Activated naive CD8-positive, alpha-beta T cell (primary cell): ENCODE results near the gene CLK2.
"Not testable (repeated sequence)": the region's sequence is repeated elsewhere in the genome, so short reads cannot be mapped to it uniquely, and the experiment has no call there.

Experiments used
- H3K27ac Mint-ChIP-seq: one replicate; pipeline ENCODE4 v1.8.0; 2021; ENCODE audit warnings: mixed read lengths
- H3K27me3 Mint-ChIP-seq: one replicate; pipeline ENCODE4 v1.8.0; 2021; ENCODE audit warnings: mixed read lengths
- H3K36me3 Mint-ChIP-seq: one replicate; pipeline ENCODE4 v1.8.0; 2021; ENCODE audit warnings: mixed read lengths
- H3K4me1 Mint-ChIP-seq: one replicate; pipeline ENCODE4 v1.8.0; 2021; ENCODE audit warnings: low read depth, mixed read lengths
- H3K4me3 Mint-ChIP-seq: one replicate; pipeline ENCODE4 v1.8.0; 2021; ENCODE audit warnings: mild to moderate bottlenecking, mixed read lengths
- H3K9me3 Mint-ChIP-seq: one replicate; pipeline ENCODE4 v1.8.0; 2021; ENCODE audit warnings: low read depth, mixed read lengths

The CLK2 gene

GRCh38 chr1:155305881-155306391, 32.6 kb upstream of the CLK2 start:
- peaks cover 2% of the 10 kb centered on the region for H3K36me3 Mint-ChIP-seq
- no peak overlapping the region for H3K4me3 Mint-ChIP-seq
- no peaks in the 10 kb centered on the region for H3K9me3 Mint-ChIP-seq
- no peak overlapping the region for H3K27ac Mint-ChIP-seq
- peaks cover 17% of the 10 kb centered on the region for H3K4me1 Mint-ChIP-seq
- H3K27me3 Mint-ChIP-seq = peaks cover 2% of the 10 kb centered on the region

- Mint-ChIP-seq H3K36me3 (no peaks in the 10 kb centered on the region), H3K4me3 (no peak overlapping the region), H3K9me3 (no peaks in the 10 kb centered on the region), H3K27ac (no peak overlapping the region), H3K27me3 (peaks cover 2% of the 10 kb centered on the region), H3K4me1 (peaks cover 11% of the 10 kb centered on the region)
Observed at GRCh38 chr1:155304558-155305063, 31.3 kb upstream of the CLK2 start.

GRCh38 chr1:155301342-155301841, 28.1 kb upstream of the CLK2 start, which contains the start of gene PKLR:
PKLR (minus strand) TSS chr1:155301438; CDS start chr1:155301395, 43 bp downstream.
- H3K9me3 Mint-ChIP-seq = no peaks in the 10 kb centered on the region
- no peaks in the 10 kb centered on the region for H3K36me3 Mint-ChIP-seq
- peaks cover 7% of the 10 kb centered on the region for H3K27me3 Mint-ChIP-seq
- peak within 1 kb of the TSS; percentile 58 for H3K27ac Mint-ChIP-seq
- H3K4me3 Mint-ChIP-seq = no peak within 1 kb of the TSS
- H3K4me1 Mint-ChIP-seq = no peaks in the 10 kb centered on the region

GRCh38 chr1:155300553-155301329, 27.4 kb upstream of the CLK2 start:
- Mint-ChIP-seq H3K36me3 (no peaks in the 10 kb centered on the region), H3K27ac (no peak overlapping the region), H3K4me3 (no peak overlapping the region), H3K9me3 (no peaks in the 10 kb centered on the region), H3K27me3 (peaks cover 7% of the 10 kb centered on the region), H3K4me1 (peaks cover under 1% of the 10 kb centered on the region)

GRCh38 chr1:155300024-155300423, 26.7 kb upstream of the CLK2 start:
- no peak overlapping the region for H3K27ac Mint-ChIP-seq
- no peaks in the 10 kb centered on the region for H3K9me3 Mint-ChIP-seq
- peaks cover 10% of the 10 kb centered on the region for H3K27me3 Mint-ChIP-seq
- no peak overlapping the region for H3K4me3 Mint-ChIP-seq
- H3K4me1 Mint-ChIP-seq = peaks cover 3% of the 10 kb centered on the region
- no peaks in the 10 kb centered on the region for H3K36me3 Mint-ChIP-seq

- H3K27me3 Mint-ChIP-seq = peaks cover 19% of the 10 kb centered on the region
- H3K4me3 Mint-ChIP-seq = no peak overlapping the region
- H3K9me3 Mint-ChIP-seq = no peaks in the 10 kb centered on the region
- peaks cover 7% of the 10 kb centered on the region for H3K4me1 Mint-ChIP-seq
- H3K27ac Mint-ChIP-seq = no peak overlapping the region
- H3K36me3 Mint-ChIP-seq = no peaks in the 10 kb centered on the region
Observed at GRCh38 chr1:155297384-155297783, 24.1 kb upstream of the CLK2 start.

GRCh38 chr1:155296661-155297060, 23.4 kb upstream of the CLK2 start:
- H3K27me3 Mint-ChIP-seq = peaks cover 19% of the 10 kb centered on the region
- H3K4me3 Mint-ChIP-seq = no peak overlapping the region
- H3K9me3 Mint-ChIP-seq = no peaks in the 10 kb centered on the region
- no peaks in the 10 kb centered on the region for H3K36me3 Mint-ChIP-seq
- no peak overlapping the region for H3K27ac Mint-ChIP-seq
- H3K4me1 Mint-ChIP-seq = peaks cover 7% of the 10 kb centered on the region

- Mint-ChIP-seq H3K9me3 (no peaks in the 10 kb centered on the region), H3K36me3 (no peaks in the 10 kb centered on the region), H3K4me3 (no peak overlapping the region), H3K4me1 (peaks cover 7% of the 10 kb centered on the region), H3K27ac (no peak overlapping the region), H3K27me3 (peaks cover 17% of the 10 kb centered on the region)
Observed at GRCh38 chr1:155295942-155296267, 22.6 kb upstream of the CLK2 start.

GRCh38 chr1:155295183-155295941, 22.1 kb upstream of the CLK2 start:
- Mint-ChIP-seq H3K4me1 (peaks cover 7% of the 10 kb centered on the region), H3K9me3 (no peaks in the 10 kb centered on the region), H3K27ac (no peak overlapping the region), H3K27me3 (peaks cover 17% of the 10 kb centered on the region), H3K4me3 (no peak overlapping the region), H3K36me3 (no peaks in the 10 kb centered on the region)

GRCh38 chr1:155294520-155295182, 21.3 kb upstream of the CLK2 start:
- Mint-ChIP-seq H3K27me3 (peaks cover 17% of the 10 kb centered on the region), H3K27ac (no peak overlapping the region), H3K36me3 (no peaks in the 10 kb centered on the region), H3K4me1 (peaks cover 7% of the 10 kb centered on the region), H3K4me3 (no peak overlapping the region), H3K9me3 (no peaks in the 10 kb centered on the region)

GRCh38 chr1:155293086-155293749, 19.9 kb upstream of the CLK2 start:
- peaks cover 7% of the 10 kb centered on the region for H3K4me1 Mint-ChIP-seq
- no peak overlapping the region for H3K4me3 Mint-ChIP-seq
- H3K27me3 Mint-ChIP-seq = peaks cover 17% of the 10 kb centered on the region
- no peaks in the 10 kb centered on the region for H3K36me3 Mint-ChIP-seq
- no peaks in the 10 kb centered on the region for H3K9me3 Mint-ChIP-seq
- no peak overlapping the region for H3K27ac Mint-ChIP-seq

- peaks cover 12% of the 10 kb centered on the region for H3K27me3 Mint-ChIP-seq
- not testable (repeated sequence) for H3K4me3 Mint-ChIP-seq, H3K4me1 Mint-ChIP-seq, H3K36me3 Mint-ChIP-seq, H3K27ac Mint-ChIP-seq, H3K9me3 Mint-ChIP-seq
Observed at GRCh38 chr1:155291006-155291405, 17.7 kb upstream of the CLK2 start.

GRCh38 chr1:155287987-155288543, 14.8 kb upstream of the CLK2 start:
- Mint-ChIP-seq H3K36me3 (no peaks in the 10 kb centered on the region), H3K27me3 (no peaks in the 10 kb centered on the region), H3K27ac (no peak overlapping the region), H3K4me1 (no peaks in the 10 kb centered on the region), H3K9me3 (no peaks in the 10 kb centered on the region), H3K4me3 (no peak overlapping the region)

GRCh38 chr1:155286544-155286943, 13.2 kb upstream of the CLK2 start:
- Mint-ChIP-seq H3K27ac (no peak overlapping the region), H3K9me3 (no peaks in the 10 kb centered on the region), H3K4me1 (no peaks in the 10 kb centered on the region), H3K27me3 (no peaks in the 10 kb centered on the region), H3K36me3 (no peaks in the 10 kb centered on the region), H3K4me3 (no peak overlapping the region)
